Measurements from ENCODE around the gene OAS2. TPM values are rescaled to one million over a fixed set of nuclear protein-coding genes. Genes with fewer than 3 reads are reported as not detected.

The OAS2 gene
- total and polyA plus RNA-seq, 10 of the 15 experiments (the other 5 are each of a cell fraction or from before 2014, with no cell fraction given), result 32.4 to 290 (median 90.2) TPM

- ChIA-PET SMC1A (ENCODE audit: uncharacterized antibody, unreplicated experiment) (no interaction called here), CTCF (interaction anchor here (0.6 to 4.3 kb wide), 4 partner anchors 11 to 158 kb away, joined by 3 to 31 read pairs (median 13); no protein-coding TSS in a partner anchor), RAD21 (ENCODE audit: unreplicated experiment) (no interaction called here), POLR2A (no interaction called here)
- in situ Hi-C loops (cut with MboI) (no loop called here), intact Hi-C loops (cut with micrococcal nuclease; ENCODE audit: unreplicated experiment) (no loop called here)
- no peaks in the 10 kb centered on the region for H3K27me3 ChIP-seq (replicated peaks in 1 of 2; ENCODE audit: control insufficient read depth in 2 of 2, insufficient read depth in 2 of 2, low read length in 1 of 2)
- no peak overlapping the region for H2AFZ ChIP-seq (ENCODE audit: control insufficient read depth, low read depth, low read length)
- no peak overlapping the region for H3K27ac ChIP-seq (ENCODE audit: control insufficient read depth, insufficient read depth)
- H3K4me3 ChIP-seq, result no peak overlapping the region
- H3K4me1 ChIP-seq (ENCODE audit: control insufficient read depth, insufficient read depth, low read length), result peaks cover 6% of the 10 kb centered on the region
- peaks cover 16 to 69% of the 10 kb centered on the region in 2 experiments for H3K36me3 ChIP-seq (ENCODE audit: control insufficient read depth in 2 of 2, insufficient read depth in 2 of 2, low read length in 1 of 2)
- BruUV-seq (replicated peaks), result no TSS peak
- peaks cover 2% of the 10 kb centered on the region; the same call in 1 of the 2 replicates for H3K79me2 ChIP-seq (ENCODE audit: control insufficient read depth, insufficient read depth, low read length)
- H3K9me3 ChIP-seq (replicated peaks; ENCODE audit: control insufficient read depth, insufficient read depth, low read length), result peaks cover 19% of the 10 kb centered on the region
- H4K20me1 ChIP-seq (ENCODE audit: control insufficient read depth, insufficient read depth), result 0 out of 2 replicates have a peak, but pooled peaks cover 4% of the 10 kb centered on the region
- ATAC-seq (no peak), DNase-seq (ENCODE audit: low read depth, low spot score) (no peak), FAIRE-seq (no peak)
- H3K4me2 ChIP-seq (ENCODE audit: control insufficient read depth, insufficient read depth), result no peak overlapping the region
- TF ChIP-seq ASH2L (IDR thresholded peaks at IDR 0.05; ENCODE audit: borderline replicate concordance, low read depth) (no peak), CEBPB (IDR thresholded peaks at IDR 0.05; ENCODE audit: borderline replicate concordance in 1 of 2, low read depth in 2 of 2, low read length in 2 of 2) (no peak), BACH1 (IDR thresholded peaks at IDR 0.05; ENCODE audit: borderline replicate concordance) (no peak), SMAD1 (IDR thresholded peaks at IDR 0.05; ENCODE audit: low read depth, partially characterized antibody) (no peak), SKIL (IDR thresholded peaks at IDR 0.05; ENCODE audit: low read depth, poor library complexity, severe bottlenecking) (no peak), YBX1 (IDR thresholded peaks at IDR 0.05) (no peak), ZNF384 (IDR thresholded peaks at IDR 0.05; ENCODE audit: borderline replicate concordance, low read depth, low read length) (no peak), SUPT20H (IDR thresholded peaks at IDR 0.05; ENCODE audit: borderline replicate concordance, control insufficient read depth, low read depth, low read length) (no peak), TARDBP (IDR thresholded peaks at IDR 0.05; ENCODE audit: borderline replicate concordance) (no peak), MEF2B (IDR thresholded peaks at IDR 0.05; ENCODE audit: partially characterized antibody, poor library complexity, severe bottlenecking) (no peak)
- 81% methylated on average over 5 of the region's 5 CpGs for WGBS (ENCODE audit: insufficient coverage, insufficient replicate concordance, low lambda C conversion rate, missing lambda C conversion rate)
- H3K9ac ChIP-seq (ENCODE audit: control insufficient read depth, insufficient read depth, low read length), result no peak overlapping the region
These were observed 16.7 kb downstream of the OAS2 start for GRCh38 chr12:112995008-112995407.
